GM12878 (cell line): ENCODE results near the gene ALDOB. TPM values are rescaled to one million over a fixed set of nuclear protein-coding genes. Genes with fewer than 3 reads are reported as not detected.

ENCODE experiments used
- ATAC-seq: fragments of 200-7000 bp; cut with Tn5 transposase; 3 replicates; pipeline ENCODE4 v1.9.1; 2020; ENCODE audit warnings: mild to moderate bottlenecking, moderate library complexity
- BruUV-seq: library from RNA; stranded (reverse); fragments of 400-500 nt; replicated peaks from 2 replicates; lab custom pipeline; 2021; lab: Mats Ljungman, UMichigan
- CTCF ChIA-PET: fragments of 300-600 bp; sonication (Branson Sonifier 250); formaldehyde crosslinking; extraction: SDS; loops from one replicate; lab custom pipeline; 2021; ENCODE audit warnings: inconsistent platforms; lab: Yijun Ruan, JAX
- POLR2A ChIA-PET: fragments of 350-600 bp; formaldehyde crosslinking; extraction: SDS; loops from one replicate; lab custom pipeline; 2021; ENCODE audit warnings: inconsistent platforms; lab: Charles Lee
- RAD21 ChIA-PET: fragments of 300-600 bp; sonication (Branson Sonifier 250); formaldehyde crosslinking; loops from one replicate; lab custom pipeline; 2023; ENCODE audit warnings: antibody characterized with exemption; ENCODE audit not compliant: unreplicated experiment; lab: Charles Lee
- SMC1A ChIA-PET: fragments of 300-600 bp; sonication (Branson Sonifier 250); formaldehyde crosslinking; loops from one replicate; lab custom pipeline; 2023; ENCODE audit not compliant: unreplicated experiment, uncharacterized antibody; lab: Charles Lee
- DNase-seq: peaks from one replicate; pipeline ENCODE4 v3.0.0-alpha.2; 2011; ENCODE audit warnings: low read depth, low spot score
- FAIRE-seq: peaks from 3 replicates; lab custom pipeline; 2011; peaks lifted over from hg19 to GRCh38; lab: Jason Lieb, UNC
- H2AFZ ChIP-seq: 2 replicates; pipeline ENCODE4 v1.6.0; 2011; ENCODE audit warnings: low read depth, low read length, control low read depth; ENCODE audit not compliant: control insufficient read depth
- H3K27ac ChIP-seq: 2 replicates; pipeline ENCODE4 v1.5.1; 2011; ENCODE audit warnings: control low read depth; ENCODE audit not compliant: control insufficient read depth, insufficient read depth
- H3K27me3 ChIP-seq, 2 experiments: replicated peaks in 1 of 2; 2 replicates each; pipeline versions ENCODE4 v1.6.0 to v1.6.1; 2011; ENCODE audit warnings: low read length in 1 of 2; ENCODE audit not compliant: control insufficient read depth in 2 of 2, insufficient read depth in 2 of 2
- H3K36me3 ChIP-seq, 2 experiments: 2 replicates each; pipeline ENCODE4 v1.5.1; 2011; ENCODE audit warnings: low read length in 1 of 2; ENCODE audit not compliant: control insufficient read depth in 2 of 2, insufficient read depth in 2 of 2
- H3K4me1 ChIP-seq: 2 replicates; pipeline ENCODE4 v1.6.1; 2011; ENCODE audit warnings: mild to moderate bottlenecking, low read length, moderate library complexity, mixed read lengths; ENCODE audit not compliant: control insufficient read depth, insufficient read depth
- H3K4me2 ChIP-seq: 2 replicates; pipeline ENCODE4 v1.6.0; 2011; ENCODE audit warnings: control low read depth; ENCODE audit not compliant: control insufficient read depth, insufficient read depth
- H3K4me3 ChIP-seq: fragments of 200-600 bp; sonication (generic); 2 replicates; pipeline ENCODE4 v1.5.1; 2016
- H3K79me2 ChIP-seq: 2 replicates; pipeline ENCODE4 v1.6.0; 2011; ENCODE audit warnings: low read length; ENCODE audit not compliant: control insufficient read depth, insufficient read depth
- H3K9ac ChIP-seq: 2 replicates; pipeline ENCODE4 v1.8.0; 2011; ENCODE audit warnings: low read length, control low read depth, mixed read lengths; ENCODE audit not compliant: control insufficient read depth, insufficient read depth
- H3K9me3 ChIP-seq: replicated peaks from 3 replicates; pipeline ENCODE4 v1.5.1; 2011; ENCODE audit warnings: mild to moderate bottlenecking, low read length; ENCODE audit not compliant: control insufficient read depth, insufficient read depth
- H4K20me1 ChIP-seq: 2 replicates; pipeline ENCODE4 v1.6.0; 2011; ENCODE audit not compliant: control insufficient read depth, insufficient read depth
- ATF7 ChIP-seq: fragments of 450-650 bp; IDR thresholded peaks from 2 replicates; pipeline ENCODE4 v1.6.1; 2016; ENCODE audit warnings: low read depth, mild to moderate bottlenecking
- CHD4 ChIP-seq: fragments of 200-600 bp; sonication (generic); IDR thresholded peaks from 2 replicates; pipeline ENCODE4 v1.6.1; 2016; ENCODE audit warnings: mild to moderate bottlenecking
- EP300 ChIP-seq, 2 experiments: fragments of 150-350 bp in 1 of 2; IDR thresholded peaks; 2 replicates each; pipeline ENCODE4 v1.6.1; 2011 to 2012; ENCODE audit warnings: low read depth in 2 of 2, low read length in 2 of 2, borderline replicate concordance in 1 of 2, improper control_type of control experiment in 1 of 2, inconsistent platforms in 1 of 2; ENCODE audit not compliant: control insufficient read depth in 1 of 2
- HDAC2 ChIP-seq: fragments of 200-600 bp; sonication (generic); IDR thresholded peaks from 2 replicates; pipeline ENCODE4 v1.6.1; 2017
- JUNB ChIP-seq: IDR thresholded peaks from 2 replicates; pipeline ENCODE4 v1.6.1; 2016; ENCODE audit warnings: antibody characterized with exemption, mild to moderate bottlenecking
- MYB ChIP-seq: fragments of 150-350 bp; IDR thresholded peaks from 2 replicates; pipeline ENCODE4 v1.6.1; 2014; ENCODE audit warnings: mild to moderate bottlenecking, low read depth, low read length, borderline replicate concordance
- NFYB ChIP-seq: IDR thresholded peaks from 2 replicates; pipeline ENCODE4 v1.6.1; 2011; ENCODE audit warnings: low read depth, mild to moderate bottlenecking, low read length, improper control_type of control experiment, moderate library complexity; ENCODE audit not compliant: insufficient read depth
- POLR2A ChIP-seq: IDR thresholded peaks from 2 replicates; pipeline ENCODE4 v1.6.1; 2011; ENCODE audit warnings: low read depth, mild to moderate bottlenecking, low read length
- RAD21 ChIP-seq: IDR thresholded peaks from 2 replicates; pipeline ENCODE4 v1.6.1; 2011; ENCODE audit warnings: mild to moderate bottlenecking, low read depth, low read length, moderate library complexity; ENCODE audit not compliant: insufficient read depth
- SIX5 ChIP-seq: IDR thresholded peaks from 2 replicates; pipeline ENCODE4 v1.6.1; 2011; ENCODE audit warnings: mild to moderate bottlenecking, low read depth, low read length, moderate library complexity; ENCODE audit not compliant: severe bottlenecking
- SMC3 ChIP-seq: IDR thresholded peaks from 2 replicates; pipeline ENCODE4 v1.6.1; 2011; ENCODE audit warnings: low read length, improper control_type of control experiment, borderline replicate concordance
- ZNF24 ChIP-seq: fragments of 450-650 bp; IDR thresholded peaks from 2 replicates; pipeline ENCODE4 v1.6.1; 2017; ENCODE audit warnings: antibody characterized with exemption, mild to moderate bottlenecking
- ZNF622 ChIP-seq: fragments of 450-650 bp; IDR thresholded peaks from 2 replicates; pipeline ENCODE4 v1.6.1; 2017; ENCODE audit warnings: mild to moderate bottlenecking, inconsistent platforms
- WGBS: methylation state at CpG from one replicate; pipeline ENCODE4 v1.1.6; 2016; ENCODE audit warnings: low lambda C conversion rate; ENCODE audit not compliant: insufficient replicate concordance, insufficient coverage; ENCODE audit errors: missing lambda C conversion rate; 5-methylcytosine and 5-hydroxymethylcytosine counted together
- in situ Hi-C: fragments of 300-500 bp; cut with MboI; formaldehyde crosslinking; loops from 9 replicates; pipeline ENCODE4 v1.14.3; 2018; ENCODE audit warnings: mixed read lengths
- intact Hi-C: fragments of 100-400 bp; cut with micrococcal nuclease; formaldehyde crosslinking; loops from one replicate; pipeline ENCODE4 v1.14.2; 2022; ENCODE audit not compliant: unreplicated experiment
- polyA plus RNA-seq, 11 experiments: library from polyadenylated mRNA; depleted of rRNA in 4 of 11; unstranded in 6 of 11; stranded (reverse) in 5 of 11; fragments of >200 nt; fragmentation: Nextera tagmentation in 4 of 11; fragmentation: Illumina TruSeq in 1 of 11; extraction: Ambion mirVana in 4 of 11; extraction: Trizol in 1 of 11; gene quantifications; 1 replicate in 1 of 11; 2 replicates in 10 of 11; pipeline versions ENCODE4 v1.2.1 to v1.2.3, GENCODE V29; 2011 to 2016; ENCODE audit warnings: inconsistent platforms in 2 of 11, missing spikeins in 2 of 11, low read depth in 1 of 11
- total RNA-seq, 4 experiments: library from RNA; depleted of rRNA in 3 of 4; stranded (reverse); fragments of >200 nt in 3 of 4; fragmentation: Illumina TruSeq in 1 of 4; extraction: Trizol in 1 of 4; gene quantifications; 2 replicates each; pipeline versions ENCODE4 v1.2.1 to v1.2.3, GENCODE V29; 2013 to 2021
- TF ChIP-seq, protein P1 (sequence below): fragments of 450-650 bp; IDR thresholded peaks from 2 replicates; pipeline ENCODE4 v1.6.1; 2017; ENCODE audit warnings: mild to moderate bottlenecking, moderate library complexity
- TF ChIP-seq, protein P2 (sequence below): IDR thresholded peaks from 2 replicates; pipeline ENCODE4 v1.6.1; 2012; ENCODE audit warnings: mild to moderate bottlenecking, low read depth, low read length

ALDOB gene
- total and polyA plus RNA-seq, 10 of the 15 experiments (the other 5 are each of a cell fraction or from before 2014, with no cell fraction given), result 0.03 to 0.82 (median 0.04) TPM; not detected in 7

DNA sequence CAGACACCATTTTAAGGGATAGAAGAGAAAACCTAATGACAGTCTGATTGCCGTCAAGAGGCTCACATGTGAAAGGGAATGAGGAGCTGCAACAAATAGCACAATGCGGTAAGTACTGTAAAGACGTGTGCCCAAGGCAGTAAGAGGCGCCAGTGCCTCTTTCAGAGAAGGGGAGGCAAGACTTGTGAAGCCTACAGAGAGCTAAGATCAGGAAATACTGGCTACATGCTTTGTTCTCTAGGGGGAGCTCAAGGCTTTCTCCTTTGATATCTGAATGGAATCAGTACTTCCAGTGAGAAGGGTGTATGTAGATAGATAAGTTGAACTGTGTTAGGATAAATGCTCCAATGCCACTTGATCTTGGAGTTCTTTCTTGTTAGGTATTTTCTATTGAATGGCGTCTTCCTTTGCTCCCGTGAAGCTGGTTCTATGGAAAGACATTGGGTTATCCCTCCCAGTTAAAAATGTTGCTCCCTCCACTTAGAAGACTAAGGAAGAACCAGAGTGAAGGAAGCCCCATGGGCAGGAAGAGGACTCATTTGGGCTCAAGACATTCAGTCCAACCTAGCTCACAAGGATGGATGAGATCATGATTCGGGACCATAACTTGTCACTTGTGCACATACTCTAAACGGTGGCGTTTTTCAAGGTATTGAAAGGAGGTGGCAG, 23.5 kb upstream of the ALDOB start:
- no peaks in the 10 kb centered on the region for H3K79me2 ChIP-seq
- H3K4me1 ChIP-seq, result no peaks in the 10 kb centered on the region
- FAIRE-seq, result peak; percentile 94
- no peaks in the 10 kb centered on the region for H3K36me3 ChIP-seq
- no peaks in the 10 kb centered on the region for H3K27me3 ChIP-seq
- no peaks in the 10 kb centered on the region for H3K9me3 ChIP-seq
- H3K4me3 ChIP-seq, result no peak overlapping the region
- in situ Hi-C loops, result loop anchor here (5.0 kb wide), 1 partner anchor 73 kb away; the partner anchor contains the start of gene RNF20
- DNase-seq, result no peak
- no peak overlapping the region for H3K27ac ChIP-seq
- ChIA-PET SMC1A (interaction anchor here (0.7 to 2.4 kb wide), 13 partner anchors 9 to 108 kb away, joined by 3 to 41 read pairs (median 3); partner anchors contain the start of gene RNF20), RAD21 (interaction anchor here (0.5 to 2.0 kb wide), 8 partner anchors 10 to 1186 kb away, joined by 3 to 15 read pairs (median 5); partner anchors contain the start of gene RNF20), POLR2A (no interaction called here), CTCF (interaction anchor here (0.8 to 12.4 kb wide), 22 partner anchors 8 to 113 kb away, joined by 3 to 228 read pairs (median 4); partner anchors contain the start of gene RNF20)
- BruUV-seq, result no TSS peak
- H3K9ac ChIP-seq, result no peak overlapping the region
- WGBS, result 12% methylated on average over 9 of the region's 9 CpGs
- intact Hi-C loops, result loop anchor here (1.0 kb wide), 1 partner anchor 71 kb away; no protein-coding TSS in a partner anchor
- peak; percentile 96 for ATAC-seq
- no peak overlapping the region for H2AFZ ChIP-seq
- no peaks in the 10 kb centered on the region for H4K20me1 ChIP-seq
- H3K4me2 ChIP-seq, result no peak overlapping the region
- TF ChIP-seq ATF7 (no peak), EP300 (IDR thresholded peaks at IDR 0.05; ENCODE audit: borderline replicate concordance in 1 of 2, control insufficient read depth in 1 of 2, low read depth in 2 of 2, low read length in 2 of 2) (no peak), SMC3 (peak; percentile 48; the same call in 1 of the 2 replicates), ZNF622 (no peak), POLR2A (no peak), SIX5 (no peak), CHD4 (no peak), MYB (no peak), HDAC2 (no peak), RAD21 (peak; percentile 80), ZNF24 (peak; percentile 46; the same call in 1 of the 2 replicates), NFYB (no peak), JUNB (no peak)
- TF ChIP-seq, protein P1, sequence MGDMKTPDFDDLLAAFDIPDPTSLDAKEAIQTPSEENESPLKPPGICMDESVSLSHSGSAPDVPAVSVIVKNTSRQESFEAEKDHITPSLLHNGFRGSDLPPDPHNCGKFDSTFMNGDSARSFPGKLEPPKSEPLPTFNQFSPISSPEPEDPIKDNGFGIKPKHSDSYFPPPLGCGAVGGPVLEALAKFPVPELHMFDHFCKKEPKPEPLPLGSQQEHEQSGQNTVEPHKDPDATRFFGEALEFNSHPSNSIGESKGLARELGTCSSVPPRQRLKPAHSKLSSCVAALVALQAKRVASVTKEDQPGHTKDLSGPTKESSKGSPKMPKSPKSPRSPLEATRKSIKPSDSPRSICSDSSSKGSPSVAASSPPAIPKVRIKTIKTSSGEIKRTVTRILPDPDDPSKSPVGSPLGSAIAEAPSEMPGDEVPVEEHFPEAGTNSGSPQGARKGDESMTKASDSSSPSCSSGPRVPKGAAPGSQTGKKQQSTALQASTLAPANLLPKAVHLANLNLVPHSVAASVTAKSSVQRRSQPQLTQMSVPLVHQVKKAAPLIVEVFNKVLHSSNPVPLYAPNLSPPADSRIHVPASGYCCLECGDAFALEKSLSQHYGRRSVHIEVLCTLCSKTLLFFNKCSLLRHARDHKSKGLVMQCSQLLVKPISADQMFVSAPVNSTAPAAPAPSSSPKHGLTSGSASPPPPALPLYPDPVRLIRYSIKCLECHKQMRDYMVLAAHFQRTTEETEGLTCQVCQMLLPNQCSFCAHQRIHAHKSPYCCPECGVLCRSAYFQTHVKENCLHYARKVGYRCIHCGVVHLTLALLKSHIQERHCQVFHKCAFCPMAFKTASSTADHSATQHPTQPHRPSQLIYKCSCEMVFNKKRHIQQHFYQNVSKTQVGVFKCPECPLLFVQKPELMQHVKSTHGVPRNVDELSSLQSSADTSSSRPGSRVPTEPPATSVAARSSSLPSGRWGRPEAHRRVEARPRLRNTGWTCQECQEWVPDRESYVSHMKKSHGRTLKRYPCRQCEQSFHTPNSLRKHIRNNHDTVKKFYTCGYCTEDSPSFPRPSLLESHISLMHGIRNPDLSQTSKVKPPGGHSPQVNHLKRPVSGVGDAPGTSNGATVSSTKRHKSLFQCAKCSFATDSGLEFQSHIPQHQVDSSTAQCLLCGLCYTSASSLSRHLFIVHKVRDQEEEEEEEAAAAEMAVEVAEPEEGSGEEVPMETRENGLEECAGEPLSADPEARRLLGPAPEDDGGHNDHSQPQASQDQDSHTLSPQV, result no peak
- TF ChIP-seq, protein P2, sequence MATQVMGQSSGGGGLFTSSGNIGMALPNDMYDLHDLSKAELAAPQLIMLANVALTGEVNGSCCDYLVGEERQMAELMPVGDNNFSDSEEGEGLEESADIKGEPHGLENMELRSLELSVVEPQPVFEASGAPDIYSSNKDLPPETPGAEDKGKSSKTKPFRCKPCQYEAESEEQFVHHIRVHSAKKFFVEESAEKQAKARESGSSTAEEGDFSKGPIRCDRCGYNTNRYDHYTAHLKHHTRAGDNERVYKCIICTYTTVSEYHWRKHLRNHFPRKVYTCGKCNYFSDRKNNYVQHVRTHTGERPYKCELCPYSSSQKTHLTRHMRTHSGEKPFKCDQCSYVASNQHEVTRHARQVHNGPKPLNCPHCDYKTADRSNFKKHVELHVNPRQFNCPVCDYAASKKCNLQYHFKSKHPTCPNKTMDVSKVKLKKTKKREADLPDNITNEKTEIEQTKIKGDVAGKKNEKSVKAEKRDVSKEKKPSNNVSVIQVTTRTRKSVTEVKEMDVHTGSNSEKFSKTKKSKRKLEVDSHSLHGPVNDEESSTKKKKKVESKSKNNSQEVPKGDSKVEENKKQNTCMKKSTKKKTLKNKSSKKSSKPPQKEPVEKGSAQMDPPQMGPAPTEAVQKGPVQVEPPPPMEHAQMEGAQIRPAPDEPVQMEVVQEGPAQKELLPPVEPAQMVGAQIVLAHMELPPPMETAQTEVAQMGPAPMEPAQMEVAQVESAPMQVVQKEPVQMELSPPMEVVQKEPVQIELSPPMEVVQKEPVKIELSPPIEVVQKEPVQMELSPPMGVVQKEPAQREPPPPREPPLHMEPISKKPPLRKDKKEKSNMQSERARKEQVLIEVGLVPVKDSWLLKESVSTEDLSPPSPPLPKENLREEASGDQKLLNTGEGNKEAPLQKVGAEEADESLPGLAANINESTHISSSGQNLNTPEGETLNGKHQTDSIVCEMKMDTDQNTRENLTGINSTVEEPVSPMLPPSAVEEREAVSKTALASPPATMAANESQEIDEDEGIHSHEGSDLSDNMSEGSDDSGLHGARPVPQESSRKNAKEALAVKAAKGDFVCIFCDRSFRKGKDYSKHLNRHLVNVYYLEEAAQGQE, result no peak
